Endothelial cell of umbilical vein (primary cell): ENCODE measurements around the gene SMAD6.

ENCODE experiments used
- EZH2 ChIP-seq: IDR thresholded peaks from 2 replicates; pipeline ENCODE4 v1.6.1; 2012; ENCODE audit warnings: borderline replicate concordance, low read depth, mild to moderate bottlenecking, moderate library complexity, low read length, inconsistent platforms; ENCODE audit not compliant: severe bottlenecking
- JUN ChIP-seq: IDR thresholded peaks from 2 replicates; pipeline ENCODE4 v1.6.1; 2011; ENCODE audit warnings: borderline replicate concordance, low read depth; ENCODE audit not compliant: insufficient read length, insufficient read depth
- POLR2A ChIP-seq: IDR thresholded peaks from 2 replicates; pipeline ENCODE4 v1.6.1; 2012; ENCODE audit warnings: low read depth, mild to moderate bottlenecking, control low read depth, low read length
- TF ChIP-seq, protein P1 (sequence below), 2 donors: IDR thresholded peaks; 1 replicate in 1 of 2; 2 replicates in 1 of 2; pipeline ENCODE4 v1.5.1; 2011; ENCODE audit warnings: low read length in 2 of 2, mild to moderate bottlenecking in 2 of 2, moderate library complexity in 2 of 2, control low read depth in 1 of 2, inconsistent platforms in 1 of 2, low read depth in 1 of 2; ENCODE audit not compliant: insufficient read depth in 1 of 2; ENCODE audit errors: extremely low read depth in 1 of 2

DNA sequence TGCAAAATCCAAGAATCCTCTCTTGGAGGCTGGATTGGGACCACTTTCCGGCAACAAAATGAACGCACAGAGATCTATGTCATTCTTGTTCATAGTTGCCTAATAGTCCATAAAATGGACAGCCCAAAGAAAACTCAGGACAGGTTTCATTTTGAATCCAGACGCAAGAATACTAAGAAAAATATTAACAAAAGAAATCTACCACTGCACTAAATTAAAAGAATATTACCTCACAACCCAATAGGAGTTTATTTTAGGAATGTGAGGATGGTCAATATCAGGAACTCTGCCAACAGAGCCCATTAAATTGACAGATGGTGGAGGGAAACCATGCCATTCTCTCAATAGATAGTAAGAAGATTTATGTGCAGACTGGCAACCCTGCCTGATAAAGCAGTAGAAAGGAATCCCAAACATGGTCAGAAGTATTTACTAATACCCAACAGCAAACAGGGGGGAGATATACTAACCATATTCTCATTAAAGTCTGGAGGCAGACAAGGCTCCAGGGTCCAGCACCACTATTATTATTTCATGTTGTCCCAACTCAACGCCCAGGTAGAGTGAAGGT lies 127.6 kb downstream of the SMAD6 start:
- TF ChIP-seq EZH2, result no peak
- TF ChIP-seq, protein P1, sequence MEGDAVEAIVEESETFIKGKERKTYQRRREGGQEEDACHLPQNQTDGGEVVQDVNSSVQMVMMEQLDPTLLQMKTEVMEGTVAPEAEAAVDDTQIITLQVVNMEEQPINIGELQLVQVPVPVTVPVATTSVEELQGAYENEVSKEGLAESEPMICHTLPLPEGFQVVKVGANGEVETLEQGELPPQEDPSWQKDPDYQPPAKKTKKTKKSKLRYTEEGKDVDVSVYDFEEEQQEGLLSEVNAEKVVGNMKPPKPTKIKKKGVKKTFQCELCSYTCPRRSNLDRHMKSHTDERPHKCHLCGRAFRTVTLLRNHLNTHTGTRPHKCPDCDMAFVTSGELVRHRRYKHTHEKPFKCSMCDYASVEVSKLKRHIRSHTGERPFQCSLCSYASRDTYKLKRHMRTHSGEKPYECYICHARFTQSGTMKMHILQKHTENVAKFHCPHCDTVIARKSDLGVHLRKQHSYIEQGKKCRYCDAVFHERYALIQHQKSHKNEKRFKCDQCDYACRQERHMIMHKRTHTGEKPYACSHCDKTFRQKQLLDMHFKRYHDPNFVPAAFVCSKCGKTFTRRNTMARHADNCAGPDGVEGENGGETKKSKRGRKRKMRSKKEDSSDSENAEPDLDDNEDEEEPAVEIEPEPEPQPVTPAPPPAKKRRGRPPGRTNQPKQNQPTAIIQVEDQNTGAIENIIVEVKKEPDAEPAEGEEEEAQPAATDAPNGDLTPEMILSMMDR (IDR thresholded peaks at IDR 0.05; ENCODE audit: extremely low read depth in 1 of 2, insufficient read depth in 1 of 2, low read depth in 1 of 2, low read length in 2 of 2), result no peak
- TF ChIP-seq POLR2A, result no peak
- no peak for TF ChIP-seq JUN
